DMS 273 (cell line): ENCODE measurements around the gene CNTN5.
A peak's percentile ranks its signal among the peaks of the same experiment; 100 is the strongest.
"Not testable (repeated sequence)": the region's sequence is repeated elsewhere in the genome, so short reads cannot be mapped to it uniquely, and the experiment has no call there.

Experiments
- DNase-seq: peaks from one replicate; lab custom pipeline; 2025; ENCODE audit not compliant: unreplicated experiment; lab: John Stamatoyannopoulos, UW

CNTN5 gene

DNA sequence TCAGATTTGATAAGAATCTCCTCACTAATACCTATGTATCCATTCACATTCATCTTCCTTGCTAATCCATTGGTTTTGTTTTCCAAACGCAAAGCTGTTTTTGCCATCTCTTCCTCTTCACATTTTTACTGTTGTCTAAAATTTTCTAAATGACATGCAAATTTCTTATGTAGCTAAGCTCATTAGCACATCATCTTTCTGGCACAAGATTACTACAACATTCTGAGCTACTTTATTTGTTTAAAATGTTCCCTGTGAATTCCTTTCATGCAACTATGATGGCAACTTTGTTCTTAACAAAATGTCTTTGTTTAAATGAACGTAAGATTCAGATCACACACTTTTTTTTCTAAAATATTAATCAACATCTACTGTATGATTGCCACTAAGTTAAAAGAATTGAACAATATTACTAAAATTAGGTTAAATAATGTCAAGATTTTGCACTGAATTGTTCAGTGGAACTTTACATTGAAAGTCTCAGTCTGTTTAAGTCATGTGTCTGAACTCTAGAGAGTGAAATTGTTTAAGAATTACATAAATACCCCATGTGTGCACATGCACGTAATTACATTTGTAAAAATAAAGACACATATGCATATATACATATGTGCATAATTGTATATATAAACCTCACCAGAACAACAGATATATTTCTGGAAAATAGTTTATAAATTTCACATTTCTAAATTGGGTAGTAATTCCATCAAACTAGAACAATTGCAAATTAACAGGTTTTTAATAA, 688.4 kb downstream of the CNTN5 start:
- DNase-seq = no peak

DNA sequence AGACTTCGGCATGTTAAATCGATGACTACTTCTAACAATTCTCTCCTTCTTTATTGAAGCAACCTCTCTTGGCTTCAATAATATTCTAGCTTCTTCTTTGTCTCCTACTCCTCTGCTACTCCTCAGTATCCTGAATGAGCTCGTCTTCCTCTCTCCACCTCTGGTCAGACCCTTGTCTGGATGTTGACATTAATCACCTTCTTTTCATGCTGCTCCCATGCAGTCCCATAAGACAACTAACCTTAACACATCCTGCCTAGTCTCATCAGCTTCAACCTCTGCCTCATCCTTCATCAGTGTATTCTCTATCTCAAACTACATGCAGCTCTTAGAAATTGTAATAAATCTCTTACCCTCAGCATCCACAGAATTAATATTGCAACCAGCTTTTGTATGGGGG, 695.6 kb downstream of the CNTN5 start:
- DNase-seq = no peak

DNA sequence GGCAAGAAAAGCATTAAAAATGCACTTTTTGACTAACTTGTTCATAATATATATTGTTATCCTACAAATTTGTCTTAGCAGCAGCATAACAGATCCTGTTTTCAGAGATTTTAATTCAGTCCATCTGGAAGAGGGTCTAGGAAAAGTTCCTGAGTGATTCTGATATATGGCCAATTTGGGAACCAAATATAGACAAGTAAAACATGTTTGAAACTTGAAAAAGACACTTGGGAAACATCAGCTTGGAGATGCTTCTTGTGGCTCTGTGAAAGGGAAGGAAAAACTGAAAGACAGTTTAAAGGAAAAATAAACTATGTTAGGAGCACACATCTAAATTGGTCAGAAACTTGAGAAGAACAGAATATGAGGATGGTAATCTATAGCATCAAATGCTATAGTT, 697.5 kb downstream of the CNTN5 start:
- DNase-seq = no peak

DNA sequence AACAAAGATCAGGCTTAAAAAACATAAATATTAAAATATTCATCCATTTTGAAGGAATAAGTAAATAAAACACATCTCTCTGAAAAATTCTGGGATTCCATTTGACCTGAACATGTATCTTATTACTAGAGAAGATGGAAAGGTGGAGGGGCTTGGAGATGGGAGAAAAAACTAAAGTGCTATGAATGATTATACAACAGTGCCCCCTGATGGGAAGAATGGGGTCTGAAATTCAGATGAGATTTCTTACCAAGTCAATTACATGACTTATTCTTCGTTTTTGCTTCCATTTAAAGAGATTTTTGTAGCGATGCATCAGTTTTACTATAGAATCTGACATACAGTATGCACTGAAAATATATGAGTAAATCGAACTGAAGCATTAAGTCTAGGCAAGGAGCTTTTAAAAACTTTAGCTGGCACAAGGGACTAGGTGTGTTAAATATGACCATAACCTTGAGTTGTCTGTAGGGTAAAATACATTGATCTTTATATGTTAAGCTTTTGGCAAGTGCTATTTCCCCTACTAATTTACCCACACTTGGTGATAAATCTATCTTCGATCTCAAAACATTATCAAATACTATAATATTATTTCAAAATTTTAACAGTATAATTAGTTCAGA, 718.8 kb downstream of the CNTN5 start:
- DNase-seq = peak; percentile 68

DNA sequence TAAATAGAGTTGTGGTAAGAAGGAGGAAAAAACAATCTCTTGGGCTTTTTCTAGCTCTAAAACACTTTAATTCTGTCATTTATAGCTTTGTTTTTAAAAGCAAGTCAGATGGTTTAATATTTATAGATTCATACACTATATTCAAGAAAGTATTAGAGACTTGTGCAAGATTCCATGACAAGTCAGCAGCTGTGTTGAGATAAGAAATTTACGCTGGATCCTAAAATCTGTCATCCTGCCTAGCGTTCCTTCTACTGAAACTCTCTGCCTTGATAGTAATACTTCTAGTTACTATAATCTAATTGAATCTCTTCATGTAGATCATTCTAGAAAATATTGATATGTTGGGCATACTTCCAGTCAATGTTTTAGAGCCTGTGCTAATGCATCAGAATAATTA, 721.8 kb downstream of the CNTN5 start:
- no peak for DNase-seq

DNA sequence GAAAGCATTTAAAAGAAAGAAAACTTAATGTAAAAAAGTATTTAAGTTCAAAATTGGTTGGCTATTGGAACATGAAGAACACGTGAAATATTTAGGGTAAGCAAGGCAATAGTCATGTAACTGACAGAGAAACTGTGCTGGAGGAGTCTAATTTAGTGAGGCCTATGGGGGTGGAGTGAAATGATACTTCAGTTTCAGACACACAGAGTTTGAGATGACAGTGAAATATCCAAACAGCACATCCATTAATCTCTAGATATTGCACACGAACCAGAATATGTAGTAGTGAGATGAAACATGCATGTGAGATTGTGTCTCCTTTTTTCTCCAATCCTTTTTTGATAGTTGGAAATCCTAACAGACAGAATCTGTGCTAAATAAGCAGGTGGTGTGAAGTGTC, 739.0 kb downstream of the CNTN5 start:
- no peak for DNase-seq

DNA sequence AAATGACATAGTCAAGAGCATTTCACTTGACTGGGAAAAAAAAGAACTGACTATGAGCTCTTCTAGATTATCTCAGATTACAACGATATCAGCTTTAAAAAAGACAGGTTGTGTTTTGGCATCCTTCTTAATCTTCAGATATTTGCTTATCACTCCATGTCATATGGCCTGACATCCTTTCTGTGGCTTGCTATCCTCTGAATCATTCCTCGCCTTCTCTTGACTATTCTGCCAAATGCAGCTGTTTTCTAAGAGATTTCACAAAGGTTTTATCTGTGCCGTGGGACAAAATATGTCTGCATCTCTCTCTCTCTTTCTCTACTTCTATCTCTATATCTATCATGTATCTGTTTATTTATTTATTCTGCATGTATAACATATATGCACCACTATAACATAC, 746.1 kb downstream of the CNTN5 start:
- DNase-seq = no peak

DNA sequence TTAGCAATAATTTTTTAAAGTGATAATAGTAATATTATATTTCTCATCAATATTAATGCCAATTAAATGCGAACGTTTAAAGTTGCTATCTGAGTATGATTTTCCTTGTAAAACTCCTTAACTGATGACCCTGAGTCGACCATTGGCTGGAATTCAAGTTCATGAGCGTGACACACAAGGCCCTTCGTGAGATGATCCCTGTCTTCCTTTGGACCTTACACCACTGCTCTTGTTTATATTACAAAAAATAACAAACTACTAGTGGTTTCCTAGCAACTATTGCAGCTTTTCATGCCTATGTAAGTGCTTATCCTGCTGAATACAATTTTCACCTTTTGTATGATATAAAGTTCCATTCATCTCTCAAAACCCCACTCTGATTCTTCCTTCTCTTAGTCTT, 752.9 kb downstream of the CNTN5 start:
- DNase-seq = no peak

DNA sequence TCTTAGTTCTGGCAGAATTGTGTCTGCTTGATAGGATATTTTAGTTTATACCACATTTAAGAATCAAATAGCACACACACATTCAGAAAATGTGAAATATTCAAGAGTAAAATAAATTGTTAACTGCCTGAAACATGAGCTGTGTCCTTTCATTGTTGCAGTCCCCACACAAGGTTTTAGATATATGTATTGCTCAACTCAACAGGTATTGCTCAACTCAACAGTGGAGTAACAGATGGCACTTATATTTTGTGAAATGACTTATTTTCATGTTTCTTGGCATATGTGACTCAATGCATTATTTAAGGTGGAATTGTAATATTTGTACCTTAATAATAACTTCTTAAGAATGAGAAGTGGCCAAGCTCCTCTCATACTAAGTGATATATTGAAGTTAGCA, 760.3 kb downstream of the CNTN5 start:
- DNase-seq = no peak

DNA sequence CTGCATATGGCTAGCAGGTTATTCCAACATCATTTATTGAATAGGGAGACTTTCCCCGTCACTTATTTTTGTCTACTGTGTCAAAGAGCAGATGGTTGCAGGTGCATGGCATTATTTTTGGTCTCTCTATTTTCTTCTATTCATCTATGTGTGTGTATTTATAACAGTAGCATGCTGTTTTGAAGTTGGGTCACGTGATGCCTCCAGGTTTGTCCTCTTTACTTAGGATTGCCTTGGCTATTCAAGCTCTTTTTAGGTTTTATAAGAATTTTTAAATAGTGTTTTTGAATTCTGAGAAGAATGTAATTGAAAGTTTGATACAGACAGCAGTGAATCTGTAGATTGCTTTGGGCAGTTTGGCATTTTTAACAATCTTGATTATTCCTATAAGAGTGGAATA, 770.6 kb downstream of the CNTN5 start:
- no peak for DNase-seq

DNA sequence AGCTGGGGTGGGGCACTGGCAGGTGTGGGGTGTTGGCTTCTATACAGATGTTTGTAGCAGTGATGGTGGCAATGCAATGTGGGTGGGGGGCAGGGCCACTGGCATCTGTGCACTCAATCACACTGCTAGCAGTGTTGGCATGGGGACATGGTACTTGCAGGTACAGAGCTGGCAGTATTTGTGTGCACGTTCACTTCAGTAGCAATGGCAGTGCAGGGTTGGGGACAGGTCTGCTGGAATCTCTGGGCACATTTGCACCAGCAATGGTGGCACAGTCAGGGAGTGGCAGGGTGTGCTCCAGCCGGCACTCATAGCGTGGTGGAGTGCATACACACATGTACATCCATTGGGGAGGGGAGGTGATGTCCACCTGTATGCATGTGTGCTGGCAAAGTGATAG, 775.2 kb downstream of the CNTN5 start:
- DNase-seq = no peak

DNA sequence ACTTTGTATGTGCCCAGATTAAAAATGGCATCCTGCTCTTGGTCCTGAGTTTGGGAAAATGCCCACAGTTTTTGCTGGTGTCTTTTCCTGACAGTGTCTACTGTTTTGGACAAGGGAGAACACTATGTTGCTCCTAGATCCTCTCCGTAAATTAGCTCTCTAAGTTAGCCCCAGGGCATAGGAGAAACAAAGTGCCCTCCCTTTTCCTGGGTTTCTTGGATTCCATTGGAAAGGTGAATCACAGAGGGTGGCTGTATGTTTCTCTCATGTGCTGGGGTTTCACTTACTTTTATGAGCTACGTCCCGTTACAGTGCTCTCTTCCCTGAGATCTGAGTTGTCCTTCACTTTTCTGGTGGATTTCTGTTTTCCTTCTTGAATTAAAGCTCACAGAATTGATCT, 782.8 kb downstream of the CNTN5 start:
- no peak for DNase-seq

DNA sequence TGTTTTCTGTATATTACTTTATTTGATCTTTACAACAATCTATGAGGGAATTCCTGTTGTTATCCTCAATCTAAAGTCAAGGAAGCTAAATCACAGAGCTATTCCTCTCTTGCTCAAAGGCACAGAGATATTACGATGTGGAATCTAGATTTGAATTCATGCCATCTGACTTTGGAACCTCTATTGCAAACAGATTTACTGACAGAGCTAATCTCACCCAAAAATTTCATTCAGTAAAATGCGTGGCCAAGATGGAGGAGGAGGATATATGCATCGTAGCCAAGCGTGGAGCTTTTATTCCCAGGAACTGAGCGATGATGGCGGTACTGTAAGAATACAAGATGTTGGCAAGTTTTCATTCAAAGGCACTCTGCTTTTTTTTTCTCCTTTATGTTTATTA, 791.8 kb downstream of the CNTN5 start:
- DNase-seq = no peak

DNA sequence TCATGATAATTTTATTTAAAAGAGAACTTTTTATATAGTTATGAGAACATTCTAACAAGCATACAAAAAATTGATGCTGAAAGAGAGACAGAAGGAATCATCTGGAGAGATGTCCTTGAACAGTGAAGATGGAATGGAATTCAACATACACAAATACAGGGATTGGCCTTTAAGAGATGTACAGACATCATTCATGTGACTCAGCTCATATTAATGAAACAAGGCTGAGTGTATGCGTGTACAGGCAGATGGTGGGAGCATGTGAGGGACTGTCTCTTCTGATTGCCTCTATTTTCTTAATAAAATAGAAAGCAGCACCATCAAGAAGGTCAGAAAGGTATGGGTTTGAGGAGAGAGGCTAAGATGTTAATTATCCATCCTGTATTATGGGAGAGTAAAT, 793.3 kb downstream of the CNTN5 start:
- no peak for DNase-seq

DNA sequence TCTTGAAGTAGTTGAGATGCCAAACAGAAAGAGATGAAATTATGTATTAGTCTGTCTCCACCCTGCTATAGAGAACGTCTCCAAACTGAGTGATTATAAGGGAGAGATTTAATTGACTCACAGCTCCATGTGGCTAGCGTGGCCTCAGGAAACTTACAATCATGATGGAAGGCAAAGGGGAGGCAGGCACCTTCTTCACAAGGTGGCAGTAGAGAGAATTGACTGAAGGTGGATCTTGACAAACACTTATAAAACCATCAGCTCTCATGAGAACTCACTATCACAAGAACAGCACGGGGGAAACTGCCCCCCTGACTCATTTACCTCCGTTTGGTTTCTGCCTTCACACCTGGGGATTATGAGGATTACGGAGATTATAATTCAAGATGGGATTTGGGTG, 794.0 kb downstream of the CNTN5 start:
- DNase-seq = no peak

DNA sequence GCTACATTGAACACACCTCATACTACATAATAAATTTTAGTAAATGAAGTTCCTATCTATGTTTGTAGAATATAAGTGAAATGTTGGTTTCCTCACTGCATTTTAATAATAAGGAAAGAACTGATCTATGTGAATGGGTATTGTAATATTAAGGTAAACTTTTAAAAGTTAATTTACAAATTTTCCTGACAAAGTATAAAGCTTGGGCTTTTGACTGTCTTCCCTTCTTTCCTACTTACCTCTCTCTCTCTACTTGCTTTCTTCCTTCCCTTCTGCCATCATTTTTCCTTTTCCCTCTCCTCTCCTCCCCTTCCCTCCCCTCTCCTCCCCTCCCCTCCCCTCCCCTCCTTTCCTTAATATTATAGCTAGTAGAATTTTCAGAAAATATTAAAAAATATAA, 798.2 kb downstream of the CNTN5 start:
- DNase-seq = no peak

DNA sequence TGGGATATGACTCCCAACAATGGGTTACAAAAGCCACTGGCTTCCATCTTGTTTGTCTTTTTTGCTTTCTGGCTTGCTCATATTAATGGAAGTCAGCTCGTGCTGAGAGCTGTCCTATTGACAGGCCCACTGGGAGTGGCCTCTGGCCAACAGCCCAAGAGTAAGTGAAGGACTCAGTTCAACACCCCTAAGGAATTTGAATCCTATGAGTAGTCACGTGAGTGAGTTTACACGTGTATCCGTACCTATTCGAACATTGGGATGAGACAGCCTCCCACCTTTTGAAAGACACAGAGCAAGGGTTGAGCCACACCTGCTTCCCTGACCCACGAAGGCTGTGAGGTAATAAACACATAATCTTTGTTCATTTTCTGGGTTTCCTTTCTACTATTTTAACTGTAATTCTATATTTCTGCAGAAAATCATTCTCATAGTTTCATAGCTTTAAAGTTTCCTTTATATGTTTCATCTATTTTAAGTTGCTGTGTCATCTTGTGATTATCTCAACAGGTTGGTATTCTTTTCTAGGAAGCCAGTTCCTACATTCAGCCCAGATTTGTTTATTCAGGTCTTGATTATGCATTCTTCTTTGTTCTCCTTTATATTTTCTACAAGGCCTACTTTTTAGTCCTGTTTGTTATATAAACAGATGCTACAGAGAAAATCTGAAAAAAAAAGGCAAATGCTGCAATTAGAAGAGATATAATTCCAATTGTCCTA, 802.3 kb downstream of the CNTN5 start:
- no peak for DNase-seq

DNA sequence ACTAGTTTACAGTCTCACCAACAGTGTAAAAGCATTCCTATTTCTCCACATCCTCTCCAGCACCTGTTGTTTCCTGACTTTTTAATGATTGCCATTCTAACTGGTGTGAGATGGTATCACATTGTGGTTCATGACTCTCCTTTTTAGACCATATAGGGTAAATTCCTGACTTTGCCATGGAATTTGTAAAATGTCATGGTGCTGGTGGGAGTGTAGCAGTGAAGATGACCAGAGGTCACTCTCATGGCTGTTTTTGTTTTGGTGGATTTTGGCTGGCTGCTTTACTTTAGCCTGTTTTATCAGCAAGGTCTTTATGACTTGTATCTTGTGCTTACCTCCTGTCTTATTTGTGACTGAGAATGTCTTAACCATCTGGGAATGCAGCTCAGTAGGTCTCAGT, 816.0 kb downstream of the CNTN5 start:
- not testable (repeated sequence) for DNase-seq

DNA sequence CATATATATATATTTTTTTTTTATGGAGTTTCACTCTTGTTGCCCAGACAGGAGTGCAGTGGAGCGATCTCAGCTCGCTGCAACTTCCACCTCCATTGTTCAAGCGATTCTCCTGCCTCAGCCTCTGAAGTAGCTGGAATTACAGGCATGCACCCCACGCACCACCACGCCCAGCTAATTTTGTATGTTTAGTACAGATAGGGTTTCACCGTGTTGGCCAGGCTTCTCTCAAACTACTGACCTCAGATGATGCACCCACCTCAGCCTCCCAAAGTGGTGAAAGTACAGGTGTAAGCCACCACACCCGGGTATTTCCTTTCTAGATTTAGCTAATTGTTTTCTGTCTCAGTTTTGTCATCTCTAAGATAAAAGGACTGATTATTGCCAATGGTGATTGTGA, 821.1 kb downstream of the CNTN5 start:
- no peak for DNase-seq

DNA sequence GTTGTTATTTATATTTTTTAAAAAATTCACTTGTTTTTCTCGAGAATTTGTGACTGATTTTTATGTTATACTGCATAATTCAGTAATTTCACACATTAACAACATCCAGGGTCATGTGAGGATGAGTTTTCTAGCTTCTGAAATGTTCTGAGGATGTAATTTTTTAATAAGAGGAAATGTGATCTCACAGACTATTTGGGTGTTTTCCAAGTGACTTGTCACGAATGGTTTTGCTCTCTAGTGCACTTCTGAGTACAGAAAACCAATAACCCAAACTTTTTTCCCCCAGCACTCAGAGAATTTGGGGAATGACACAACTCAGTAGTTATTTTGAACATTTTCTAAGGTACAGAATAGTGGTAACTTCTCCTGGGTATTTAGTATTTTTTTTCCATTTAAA, 845.2 kb downstream of the CNTN5 start:
- peak; percentile 1 for DNase-seq

DNA sequence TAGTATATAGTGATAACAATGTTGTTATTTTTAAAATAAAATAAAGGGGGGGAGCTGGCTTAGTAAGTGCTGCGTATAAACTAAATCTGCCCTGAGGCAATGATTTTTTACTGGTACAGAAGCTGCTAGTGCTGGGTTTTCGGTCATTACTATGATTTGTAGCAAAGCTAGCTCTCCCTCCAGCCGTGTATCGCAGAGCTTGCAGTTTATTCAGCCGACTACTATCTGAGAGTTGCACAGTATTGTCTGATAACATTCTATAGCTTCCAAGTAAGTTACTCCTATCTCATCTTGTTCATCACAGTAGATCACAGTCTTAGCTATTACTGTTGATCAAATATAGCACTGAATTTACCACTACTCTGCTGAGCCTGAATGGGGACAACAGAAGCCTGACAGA, 860.9 kb downstream of the CNTN5 start:
- DNase-seq = no peak

DNA sequence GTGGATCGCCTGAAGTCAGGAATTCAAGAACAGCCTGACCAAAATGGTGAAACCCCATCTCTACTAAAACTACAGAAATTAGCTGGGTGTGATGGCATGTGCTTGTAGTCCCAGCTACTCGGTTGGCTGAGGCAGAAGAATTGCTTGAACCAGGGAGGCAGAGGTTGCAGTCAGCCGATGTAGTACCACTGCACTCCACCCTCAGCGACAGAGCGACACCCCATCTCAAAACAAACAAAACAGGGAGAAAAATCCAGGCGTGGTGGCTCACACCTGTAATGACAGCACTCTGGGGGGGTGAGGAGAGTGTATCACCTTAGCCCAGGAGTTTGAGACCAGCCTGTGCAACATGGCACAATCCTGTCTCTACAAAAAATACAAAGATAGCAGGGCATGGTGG, 864.0 kb downstream of the CNTN5 start:
- DNase-seq = no peak
